Epithelial cell of esophagus (primary cell): ENCODE measurements around the gene ZNF804A.

Source experiments
- DNase-seq: peaks from one replicate; pipeline ENCODE4 v3.0.0; 2010; ENCODE audit warnings: low read depth
- H3K4me3 ChIP-seq: 2 replicates; pipeline ENCODE4 v1.5.1; 2011; ENCODE audit warnings: mild to moderate bottlenecking, low read length, control low read depth
- CTCF ChIP-seq: IDR thresholded peaks from 2 replicates; pipeline ENCODE4 v1.5.1; 2011; ENCODE audit warnings: low read depth, mild to moderate bottlenecking, low read length, control low read depth, inconsistent platforms; ENCODE audit not compliant: insufficient read depth; ENCODE audit errors: missing control alignments

The ZNF804A gene

DNA sequence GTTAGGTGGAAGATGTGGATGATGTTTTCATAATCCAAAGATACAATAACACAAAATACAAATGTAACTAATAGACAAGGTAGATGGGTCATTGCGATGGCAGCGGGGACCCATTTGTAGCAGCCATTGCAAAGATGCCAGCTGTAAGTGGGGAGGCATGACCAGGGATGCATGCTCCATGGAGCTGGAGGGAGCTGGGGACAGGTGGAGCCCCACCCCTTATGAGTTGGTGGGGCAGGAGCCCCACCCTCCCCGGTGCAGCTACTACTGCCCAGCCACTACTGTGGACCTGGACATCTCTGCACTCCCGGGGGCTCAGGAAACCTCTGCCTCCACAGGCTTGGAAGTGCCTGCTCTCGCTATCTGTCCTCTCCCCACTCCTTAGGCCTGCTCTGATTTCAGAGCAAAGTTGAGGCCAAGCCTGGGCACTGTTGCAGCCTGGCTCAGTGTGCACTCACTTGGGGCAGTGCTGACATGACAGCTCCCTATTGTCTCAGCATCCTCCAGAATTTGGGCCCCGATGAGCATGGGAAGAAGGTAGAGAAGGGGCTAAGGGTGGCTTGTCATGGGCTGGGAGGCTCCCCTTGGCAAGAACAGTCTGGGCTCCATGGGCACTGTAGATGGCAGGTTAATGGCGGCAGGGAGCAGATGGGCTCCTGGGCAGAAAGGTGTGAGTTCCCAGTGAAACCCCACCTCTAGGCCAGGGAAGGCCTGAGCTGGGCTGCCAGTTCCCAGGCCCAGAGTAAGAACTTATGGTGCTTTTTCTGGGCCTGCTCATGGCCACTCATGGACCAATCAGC lies 81.1 kb downstream of the ZNF804A start:
- TF ChIP-seq CTCF, result no peak

DNA sequence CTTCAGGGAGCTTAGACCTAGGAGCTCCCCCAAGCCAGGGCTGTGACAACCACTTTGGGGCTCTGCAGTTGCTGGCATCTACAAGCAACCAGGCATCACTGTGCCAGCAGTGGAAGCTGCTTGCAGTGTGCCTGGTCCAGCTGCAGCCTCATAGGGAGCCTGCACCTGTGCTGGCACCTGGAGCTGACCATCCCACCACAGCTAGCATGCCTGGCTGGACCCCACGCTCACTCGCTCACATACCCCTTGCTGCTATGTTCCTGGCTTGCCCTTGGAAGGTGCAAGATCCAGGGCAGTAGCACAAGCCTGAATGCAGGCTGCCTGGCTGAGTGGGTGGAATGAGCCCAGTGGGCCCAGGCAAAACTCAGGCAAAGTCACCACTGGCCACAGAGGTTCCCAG lies 82.5 kb downstream of the ZNF804A start:
- H3K4me3 ChIP-seq, result no peak overlapping the region
- TF ChIP-seq CTCF, result no peak

More for the DNA sequence above, 81.1 kb downstream of the ZNF804A start:
- no peak for DNase-seq
- no peak overlapping the region for H3K4me3 ChIP-seq

DNA sequence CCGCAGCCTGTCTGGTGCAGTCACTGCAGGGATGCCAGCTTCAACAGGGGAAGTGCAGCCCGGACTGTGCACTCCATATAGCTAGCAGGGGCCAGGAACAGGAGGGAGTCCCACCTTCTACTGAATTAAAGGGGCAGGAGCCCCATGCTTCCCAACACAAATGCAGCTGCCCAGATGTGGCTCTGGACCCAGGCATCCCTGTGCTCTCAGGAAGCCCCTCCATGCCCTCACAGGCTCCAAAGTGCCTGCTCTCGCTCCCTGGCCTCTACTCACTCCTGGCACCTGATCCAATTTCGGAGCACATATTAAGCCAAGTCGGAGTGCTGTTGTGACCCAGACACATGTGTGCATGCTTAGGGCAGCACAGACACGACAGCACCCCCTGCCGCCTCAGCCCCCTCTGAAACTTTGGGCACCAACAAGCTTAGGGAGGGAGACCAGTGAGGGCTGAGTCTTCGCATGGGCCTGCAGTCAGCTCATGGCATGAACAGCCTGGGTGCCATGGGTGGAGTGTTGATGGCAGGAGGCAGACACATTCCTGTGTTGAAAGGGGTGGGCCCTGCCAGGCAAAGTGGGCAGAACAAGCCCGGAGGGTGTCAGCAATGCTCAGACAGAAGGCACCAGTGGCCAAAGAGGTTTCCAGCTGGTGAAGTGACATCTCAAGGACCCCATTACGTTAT lies 83.5 kb downstream of the ZNF804A start:
- no peak overlapping the region for H3K4me3 ChIP-seq
- no peak for TF ChIP-seq CTCF
- DNase-seq, result no peak

More for the DNA sequence above, 82.5 kb downstream of the ZNF804A start:
- DNase-seq, result no peak

DNA sequence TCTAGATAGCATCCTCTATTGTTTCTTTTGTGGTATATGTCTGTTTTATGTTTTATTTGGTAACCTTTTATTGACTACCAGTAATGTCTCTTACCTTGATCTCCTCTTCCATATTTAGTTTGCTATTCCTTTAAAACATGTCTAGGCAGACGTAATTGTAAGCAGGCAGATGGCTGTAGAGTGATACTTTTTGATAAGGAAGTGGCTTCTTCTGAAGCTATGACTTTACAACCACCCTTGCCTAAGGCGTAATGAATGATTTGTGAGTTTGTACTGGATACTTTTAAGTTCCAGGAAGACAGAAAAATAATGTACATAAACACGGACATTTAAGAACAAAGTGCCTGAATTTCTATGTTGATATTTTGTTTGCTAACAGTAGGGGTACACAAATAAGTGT lies 85.6 kb downstream of the ZNF804A start:
- H3K4me3 ChIP-seq, result no peak overlapping the region
- no peak for TF ChIP-seq CTCF
- peak; percentile 70 for DNase-seq

DNA sequence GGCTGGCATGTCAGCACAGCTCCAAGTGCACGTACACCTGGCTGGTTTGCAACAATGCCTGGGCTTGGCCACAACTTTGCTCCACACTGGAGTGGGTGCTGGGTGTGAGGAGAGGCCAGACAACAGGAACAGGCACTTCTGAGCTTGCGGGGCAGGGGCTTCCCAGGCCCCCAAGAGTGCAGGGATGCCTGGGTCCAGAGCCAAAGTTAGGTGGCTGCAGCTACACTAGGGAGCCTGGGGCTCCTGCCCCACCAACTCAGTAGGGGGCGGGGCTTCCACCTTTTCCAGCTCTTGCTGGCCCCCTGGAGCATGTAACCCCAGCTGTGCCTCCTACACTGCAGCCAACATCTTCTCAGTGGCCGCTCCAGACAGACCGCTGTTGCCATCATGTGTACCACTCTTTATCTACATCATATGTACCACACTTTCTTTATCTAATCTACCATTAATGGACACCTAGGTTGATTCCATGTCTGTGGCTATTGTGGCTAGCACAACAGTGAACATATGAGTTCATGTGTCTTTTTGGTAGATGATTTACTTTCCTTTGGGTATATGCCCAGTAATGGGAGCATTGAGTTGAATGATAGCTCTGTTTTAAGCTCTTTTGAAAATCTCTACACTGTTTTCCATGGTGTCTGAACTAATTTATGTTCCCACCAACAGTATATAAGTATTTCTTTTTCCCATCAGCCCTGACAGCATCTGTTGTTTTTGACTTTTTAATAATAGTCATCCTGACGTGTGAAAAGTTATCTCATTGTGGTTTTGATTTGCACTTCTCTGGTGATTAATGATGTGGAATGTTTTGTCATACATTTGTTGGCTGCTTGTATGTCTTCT lies 87.9 kb downstream of the ZNF804A start:
- peak; percentile 76 for DNase-seq
- TF ChIP-seq CTCF, result no peak

DNA sequence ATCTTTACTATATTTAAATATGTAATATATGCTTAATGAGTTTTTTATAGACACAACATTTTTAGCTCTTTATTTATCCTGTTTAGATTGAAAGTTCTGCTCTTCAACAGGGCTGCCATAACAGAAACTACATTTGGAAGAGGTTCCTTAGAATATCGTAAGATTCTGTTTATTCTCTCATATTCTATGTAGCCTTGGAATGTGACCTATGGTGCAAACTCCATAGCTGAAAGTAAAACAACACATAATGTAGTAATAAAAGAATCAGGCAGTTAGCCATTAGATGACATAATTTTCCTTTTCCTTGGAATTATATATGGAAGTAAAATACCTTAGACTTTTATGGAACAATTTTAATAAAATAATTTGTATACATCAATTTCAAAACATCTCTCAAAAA lies 91.3 kb downstream of the ZNF804A start:
- TF ChIP-seq CTCF, result no peak
- no peak overlapping the region for H3K4me3 ChIP-seq
- no peak for DNase-seq

More for the DNA sequence above, 87.9 kb downstream of the ZNF804A start:
- H3K4me3 ChIP-seq, result no peak overlapping the region
